ENCODE measurements around the gene RRAGC. TPM values are rescaled to one million over a fixed set of nuclear protein-coding genes. Genes with fewer than 3 reads are reported as not detected.

RRAGC gene
- total RNA-seq, 1 donor, result 13.3 TPM

GRCh38 chr1:38788341-38789336 is 70.9 kb downstream of the RRAGC start:
- Histone ChIP-seq H3K27me3 (ENCODE audit: insufficient read depth, low read length) (peaks cover 30% of the 10 kb centered on the region), H3K9me3 (ENCODE audit: low read depth, low read length) (peaks cover 9% of the 10 kb centered on the region), H3K4me1 (ENCODE audit: insufficient read depth, low read length) (no peaks in the 10 kb centered on the region), H3K4me3 (ENCODE audit: low read length) (no peak overlapping the region)

Other genes starting within 250 kb of the RRAGC start
- gene MYCBP, start 13.6 kb upstream of the RRAGC start, total RNA-seq, result 5.6 TPM
- not detected for gene GJA9, start 21.8 kb upstream of the RRAGC start, total RNA-seq
- not detected for gene RHBDL2, start 82.1 kb upstream of the RRAGC start, total RNA-seq
- gene AKIRIN1, start 131.5 kb upstream of the RRAGC start, total RNA-seq, result 103 TPM
- 272 TPM for gene NDUFS5, start 166.6 kb upstream of the RRAGC start, total RNA-seq